NB4 (cell line): ENCODE data around the gene NTM.

Source experiments
- DNase-seq: peaks from one replicate; pipeline ENCODE4 v3.0.0; 2010; ENCODE audit warnings: low read depth
- H3K4me3 ChIP-seq: one replicate; pipeline ENCODE4 v1.5.1; 2011; ENCODE audit warnings: mild to moderate bottlenecking, low read depth, low read length, moderate library complexity
- CTCF ChIP-seq: IDR thresholded peaks from one replicate; pipeline ENCODE4 v1.5.1; 2012; ENCODE audit warnings: low read depth, low read length
- MYC ChIP-seq: IDR thresholded peaks from 2 replicates; pipeline ENCODE4 v1.6.1; 2011; ENCODE audit warnings: low read depth, low read length
- POLR2A ChIP-seq: IDR thresholded peaks from 2 replicates; pipeline ENCODE4 v1.6.1; 2011; ENCODE audit warnings: mild to moderate bottlenecking; ENCODE audit not compliant: insufficient read length; ENCODE audit errors: extremely low read depth
- TF ChIP-seq, protein P1 (sequence below): IDR thresholded peaks from 2 replicates; pipeline ENCODE4 v1.6.1; 2011; ENCODE audit warnings: low read depth, low read length

NTM gene

DNA sequence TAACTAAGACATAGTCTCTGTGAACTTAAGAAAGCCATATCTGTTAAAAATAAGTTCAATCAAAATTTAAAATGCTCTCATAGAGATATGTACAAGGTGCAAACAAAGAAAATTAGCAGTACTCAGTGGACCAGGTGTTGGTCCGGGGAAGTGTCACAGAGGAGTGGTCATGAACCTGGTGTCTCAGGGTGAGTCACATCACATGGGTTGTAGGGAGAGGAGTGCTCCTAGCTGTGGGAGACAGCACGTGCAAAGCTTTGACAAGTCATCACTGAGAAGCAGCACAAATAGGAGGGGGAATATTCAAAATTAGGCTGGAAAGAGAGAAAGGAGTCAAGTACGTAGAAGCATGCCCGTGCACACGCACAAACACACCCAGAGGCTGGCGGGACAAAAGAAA is 438.1 kb downstream of the NTM start:
- no peak overlapping the region for H3K4me3 ChIP-seq
- no peak for DNase-seq
- TF ChIP-seq, protein P1, sequence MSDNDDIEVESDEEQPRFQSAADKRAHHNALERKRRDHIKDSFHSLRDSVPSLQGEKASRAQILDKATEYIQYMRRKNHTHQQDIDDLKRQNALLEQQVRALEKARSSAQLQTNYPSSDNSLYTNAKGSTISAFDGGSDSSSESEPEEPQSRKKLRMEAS, result no peak
- TF ChIP-seq MYC (no peak), CTCF (no peak), POLR2A (no peak)

DNA sequence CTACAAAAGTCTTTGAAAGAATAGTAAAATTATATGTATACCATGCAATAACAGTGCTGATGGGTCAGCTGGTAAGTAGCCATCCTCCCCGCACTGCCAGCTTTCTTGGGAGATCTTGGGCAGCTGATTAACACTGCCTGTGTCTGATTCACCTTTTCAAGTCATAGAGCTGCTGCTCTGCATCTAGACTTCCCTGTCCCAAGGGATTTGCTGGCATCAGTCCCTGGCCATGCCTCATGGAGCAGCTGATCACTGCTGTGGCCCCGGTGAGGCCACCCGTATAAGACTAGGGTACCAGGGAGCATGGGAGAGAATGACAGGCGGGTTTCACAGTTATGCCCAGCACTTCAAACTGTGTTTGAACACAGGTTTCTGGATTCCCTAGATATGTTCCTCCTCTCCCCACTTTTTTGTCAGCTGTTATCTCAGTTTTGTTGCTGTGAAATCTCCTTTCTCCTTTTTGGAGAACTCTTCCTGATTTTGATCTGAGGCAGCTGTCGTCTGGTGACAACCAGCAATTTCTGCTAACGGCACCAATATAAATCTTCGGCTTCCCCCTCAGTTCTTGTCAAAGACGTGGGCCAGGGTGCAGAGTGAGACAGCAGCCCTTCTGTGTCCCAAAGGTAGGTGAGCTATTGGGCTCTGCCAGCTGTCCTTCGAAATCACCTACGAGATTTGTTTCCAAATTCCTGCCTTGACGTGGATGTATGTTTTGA is 438.9 kb downstream of the NTM start:
- no peak overlapping the region for H3K4me3 ChIP-seq
- TF ChIP-seq MYC (no peak), CTCF (no peak), POLR2A (no peak)
- TF ChIP-seq, protein P1, result no peak
- DNase-seq, result no peak

DNA sequence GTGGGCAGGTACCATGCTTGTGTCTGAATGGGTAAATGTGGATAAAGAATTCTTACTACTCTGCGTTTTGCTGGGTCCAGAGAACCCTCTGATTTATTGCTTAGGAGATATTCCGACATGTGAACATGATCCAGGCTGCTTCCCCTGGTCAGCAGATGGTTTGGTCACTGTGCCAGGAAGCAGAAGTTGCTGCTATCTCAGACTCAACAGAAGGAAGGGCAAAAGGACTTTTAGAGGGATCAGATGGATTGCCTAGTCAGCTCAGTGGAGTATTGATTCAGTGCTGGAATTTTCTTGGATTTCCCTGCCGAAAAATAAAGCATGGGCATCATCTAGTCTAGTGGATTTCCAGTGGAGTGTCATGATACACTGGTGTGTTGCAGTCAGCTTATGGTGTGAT is 440.1 kb downstream of the NTM start:
- no peak overlapping the region for H3K4me3 ChIP-seq
- no peak for DNase-seq
- TF ChIP-seq POLR2A, result no peak
- TF ChIP-seq, protein P1, result no peak
- no peak for TF ChIP-seq CTCF
- TF ChIP-seq MYC, result no peak

- no peak for DNase-seq
- H3K4me3 ChIP-seq, result no peak overlapping the region
- TF ChIP-seq POLR2A (no peak), CTCF (no peak), MYC (no peak)
- TF ChIP-seq, protein P1, result no peak
These were observed 441.0 kb downstream of the NTM start for GRCh38 chr11:131811383-131811782.

GRCh38 chr11:131814108-131814507 is 443.7 kb downstream of the NTM start:
- TF ChIP-seq CTCF, result no peak
- no peak for TF ChIP-seq MYC
- no peak for TF ChIP-seq POLR2A
- TF ChIP-seq, protein P1, result no peak
- DNase-seq, result no peak
- H3K4me3 ChIP-seq, result no peak overlapping the region
